Gastrocnemius medialis (tissue), 4 donors: ENCODE data around the gene SMAD6. TPM values are rescaled to one million over a fixed set of nuclear protein-coding genes. Genes with fewer than 3 reads are reported as not detected.

Experiments used
- ATAC-seq, 2 donors: fragments of 150-250 bp; one replicate each; pipeline ENCODE4 v1.9.1; 2016
- DNase-seq, 2 donors: peaks; one replicate each; pipeline ENCODE4 v3.0.0-alpha.2; 2019
- H3K27ac ChIP-seq, 4 donors: fragments of 200-600 bp; sonication (generic); 1 replicate in 1 of 4; 2 replicates in 3 of 4; pipeline ENCODE4 v1.5.1; 2016 to 2018; ENCODE audit warnings: mild to moderate bottlenecking in 2 of 4, moderate library complexity in 1 of 4
- H3K27me3 ChIP-seq, 3 donors: fragments of 200-600 bp; sonication (generic) in 2 of 3; 1 replicate in 1 of 3; 2 replicates in 2 of 3; pipeline versions ENCODE4 v1.5.1 to v1.6.0; 2016 to 2019; ENCODE audit warnings: mild to moderate bottlenecking in 1 of 3, moderate library complexity in 1 of 3
- H3K36me3 ChIP-seq, 2 donors: fragments of 200-600 bp; sonication (generic) in 1 of 2; one replicate each; pipeline ENCODE4 v1.5.1; 2017 to 2018
- H3K4me1 ChIP-seq, 2 donors: fragments of 200-600 bp; sonication (generic) in 1 of 2; one replicate each; pipeline ENCODE4 v1.5.1; 2016 to 2017; ENCODE audit warnings: mild to moderate bottlenecking in 2 of 2
- H3K4me3 ChIP-seq, 4 donors: fragments of 200-600 bp; sonication (generic) in 3 of 4; 1 replicate in 1 of 4; 2 replicates in 3 of 4; pipeline ENCODE4 v1.5.1; 2016 to 2019; ENCODE audit warnings: mild to moderate bottlenecking in 2 of 4
- H3K9me3 ChIP-seq, 3 donors: fragments of 200-600 bp; sonication (generic) in 2 of 3; 1 replicate in 1 of 3; 2 replicates in 2 of 3; pipeline ENCODE4 v1.5.1; 2016 to 2019
- POLR2A ChIP-seq, 2 donors: fragments of 450-650 bp; IDR thresholded peaks; one replicate each; pipeline ENCODE4 v1.6.1; 2017; ENCODE audit warnings: antibody characterized with exemption in 2 of 2, mild to moderate bottlenecking in 2 of 2, moderate library complexity in 2 of 2
- in situ Hi-C, 4 donors: fragments of 200-750 bp; cut with MboI; loops; one replicate each; pipeline versions ENCODE4 v1.15.0 to v1.8.0; 2017; ENCODE audit warnings: low sequenced_read_pairs in 4 of 4
- intact Hi-C: fragments of 100-400 bp; cut with DNase I; formaldehyde crosslinking; loops from one replicate; pipeline ENCODE4 v1.15.1; 2023; ENCODE audit warnings: low total_unique reads
- total RNA-seq, 4 donors: library from RNA; depleted of rRNA; stranded (reverse); fragments of >200 nt; gene quantifications; one replicate each; pipeline versions ENCODE4 v1.1.0 to v1.2.3, GENCODE V29; 2016
- TF ChIP-seq, protein P1 (sequence below), 5 experiments: fragments of 450-650 bp in 3 of 5; fragments of 200-600 bp in 2 of 5; sonication (generic) in 2 of 5; IDR thresholded peaks in 4 of 5; conservative IDR thresholded peaks in 1 of 5; 1 replicate in 4 of 5; 2 replicates in 1 of 5; pipeline ENCODE4 v1.5.1; 2016 to 2019; ENCODE audit warnings: antibody characterized with exemption in 5 of 5, mild to moderate bottlenecking in 3 of 5, moderate library complexity in 3 of 5

SMAD6 gene
- total RNA-seq, 4 donors from 2014 or later, result 2.2 to 3.7 (median 2.4) TPM

DNA sequence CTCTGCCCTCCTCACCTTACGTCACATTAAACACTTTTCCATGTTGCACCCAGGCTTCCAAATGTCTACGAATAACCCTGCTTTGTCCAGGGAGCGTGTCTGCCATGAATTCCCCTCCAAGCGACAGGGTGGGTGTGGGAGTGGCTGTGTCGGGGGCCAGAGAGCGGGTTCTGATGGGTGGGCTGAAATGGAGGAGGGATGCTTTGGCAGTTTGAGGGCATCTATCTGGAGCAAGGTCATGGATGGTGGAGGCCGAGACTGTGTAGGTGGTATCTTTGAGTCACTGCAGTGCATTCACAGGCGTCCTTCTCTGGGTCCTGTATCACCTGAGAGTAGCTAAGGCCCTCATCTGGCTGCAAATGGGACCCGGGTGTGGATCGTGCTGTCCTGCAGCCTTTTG, 36.6 kb downstream of the SMAD6 start:
- no peaks in the 10 kb centered on the region for H3K36me3 ChIP-seq
- DNase-seq (no peak), ATAC-seq (no peak)
- intact Hi-C loops (no loop called here), in situ Hi-C loops (no loop called here)
- TF ChIP-seq, protein P1, sequence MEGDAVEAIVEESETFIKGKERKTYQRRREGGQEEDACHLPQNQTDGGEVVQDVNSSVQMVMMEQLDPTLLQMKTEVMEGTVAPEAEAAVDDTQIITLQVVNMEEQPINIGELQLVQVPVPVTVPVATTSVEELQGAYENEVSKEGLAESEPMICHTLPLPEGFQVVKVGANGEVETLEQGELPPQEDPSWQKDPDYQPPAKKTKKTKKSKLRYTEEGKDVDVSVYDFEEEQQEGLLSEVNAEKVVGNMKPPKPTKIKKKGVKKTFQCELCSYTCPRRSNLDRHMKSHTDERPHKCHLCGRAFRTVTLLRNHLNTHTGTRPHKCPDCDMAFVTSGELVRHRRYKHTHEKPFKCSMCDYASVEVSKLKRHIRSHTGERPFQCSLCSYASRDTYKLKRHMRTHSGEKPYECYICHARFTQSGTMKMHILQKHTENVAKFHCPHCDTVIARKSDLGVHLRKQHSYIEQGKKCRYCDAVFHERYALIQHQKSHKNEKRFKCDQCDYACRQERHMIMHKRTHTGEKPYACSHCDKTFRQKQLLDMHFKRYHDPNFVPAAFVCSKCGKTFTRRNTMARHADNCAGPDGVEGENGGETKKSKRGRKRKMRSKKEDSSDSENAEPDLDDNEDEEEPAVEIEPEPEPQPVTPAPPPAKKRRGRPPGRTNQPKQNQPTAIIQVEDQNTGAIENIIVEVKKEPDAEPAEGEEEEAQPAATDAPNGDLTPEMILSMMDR (IDR thresholded peaks at IDR 0.05 in 4 of 5, conservative IDR thresholded peaks at IDR 0.05 in 1 of 5), result no peak
- no peak for TF ChIP-seq POLR2A (IDR thresholded peaks at IDR 0.05)
- H3K9me3 ChIP-seq, result no peaks in the 10 kb centered on the region
- H3K4me1 ChIP-seq, result peaks cover 6 to 7% of the 10 kb centered on the region in 2 donors
- no peaks in the 10 kb centered on the region for H3K27me3 ChIP-seq
- H3K4me3 ChIP-seq, result no peak overlapping the region
- H3K27ac ChIP-seq, result no peak overlapping the region

DNA sequence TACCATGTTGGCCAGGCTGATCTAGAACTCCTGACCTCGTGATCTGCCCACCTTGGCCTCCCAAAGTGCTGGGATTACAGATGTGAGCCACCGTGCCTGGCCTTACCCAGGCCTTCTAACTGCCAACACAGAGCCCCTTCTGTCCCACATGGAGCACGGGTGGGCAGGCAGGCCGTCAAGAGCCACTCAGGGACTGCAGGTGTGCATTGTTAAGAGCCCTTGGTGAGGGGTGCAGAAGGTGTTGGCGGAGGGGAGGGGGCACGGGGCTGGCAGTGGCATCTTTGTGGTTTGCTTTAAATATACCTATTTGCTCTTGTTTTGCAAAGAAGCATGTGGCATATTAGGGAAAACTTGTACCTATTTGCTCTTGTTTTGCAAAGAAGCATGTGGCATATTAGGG, 37.3 kb downstream of the SMAD6 start:
- H3K4me1 ChIP-seq, result peaks cover 6 to 7% of the 10 kb centered on the region in 2 donors
- in situ Hi-C loops, result no loop called here
- DNase-seq, result no peak

DNA sequence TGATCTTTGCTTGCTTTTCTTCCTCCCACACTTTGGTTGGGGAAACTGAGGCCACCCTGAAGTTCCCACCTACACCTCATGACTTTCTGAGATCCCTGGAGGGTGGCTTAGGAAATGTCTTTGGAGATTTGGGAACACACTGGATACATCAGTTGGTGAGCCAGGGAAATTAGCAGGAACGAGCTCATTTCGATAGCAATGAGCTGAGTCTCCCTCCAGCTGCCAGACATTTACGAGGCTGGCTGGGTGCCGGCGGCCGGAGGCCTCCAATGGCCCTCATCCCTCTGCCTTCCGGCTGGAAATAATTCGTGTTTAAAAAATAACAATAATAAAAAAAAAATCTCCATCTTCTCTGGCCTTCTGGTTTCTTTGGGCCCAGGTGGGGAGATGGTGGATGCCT, 38.8 kb downstream of the SMAD6 start:
- in situ Hi-C loops, result no loop called here
- intact Hi-C loops, result no loop called here
- H3K36me3 ChIP-seq, result no peaks in the 10 kb centered on the region
- H3K27me3 ChIP-seq, result no peaks in the 10 kb centered on the region
- ATAC-seq (no peak), DNase-seq (no peak)
- TF ChIP-seq, protein P1 (IDR thresholded peaks at IDR 0.05 in 4 of 5, conservative IDR thresholded peaks at IDR 0.05 in 1 of 5), result no peak
- no peak for TF ChIP-seq POLR2A (IDR thresholded peaks at IDR 0.05)
- no peak overlapping the region for H3K27ac ChIP-seq
- H3K9me3 ChIP-seq, result no peaks in the 10 kb centered on the region
- no peak overlapping the region for H3K4me3 ChIP-seq
- peaks cover 0 to 2% of the 10 kb centered on the region in 2 donors for H3K4me1 ChIP-seq

More for the DNA sequence above, 37.3 kb downstream of the SMAD6 start:
- Histone ChIP-seq H3K36me3 (no peaks in the 10 kb centered on the region), H3K27ac (no peak overlapping the region), H3K9me3 (no peaks in the 10 kb centered on the region), H3K27me3 (no peaks in the 10 kb centered on the region), H3K4me3 (no peak overlapping the region)
- no peak for ATAC-seq
- intact Hi-C loops, result no loop called here
- no peak for TF ChIP-seq POLR2A (IDR thresholded peaks at IDR 0.05)
- TF ChIP-seq, protein P1 (IDR thresholded peaks at IDR 0.05 in 4 of 5, conservative IDR thresholded peaks at IDR 0.05 in 1 of 5), result no peak

DNA sequence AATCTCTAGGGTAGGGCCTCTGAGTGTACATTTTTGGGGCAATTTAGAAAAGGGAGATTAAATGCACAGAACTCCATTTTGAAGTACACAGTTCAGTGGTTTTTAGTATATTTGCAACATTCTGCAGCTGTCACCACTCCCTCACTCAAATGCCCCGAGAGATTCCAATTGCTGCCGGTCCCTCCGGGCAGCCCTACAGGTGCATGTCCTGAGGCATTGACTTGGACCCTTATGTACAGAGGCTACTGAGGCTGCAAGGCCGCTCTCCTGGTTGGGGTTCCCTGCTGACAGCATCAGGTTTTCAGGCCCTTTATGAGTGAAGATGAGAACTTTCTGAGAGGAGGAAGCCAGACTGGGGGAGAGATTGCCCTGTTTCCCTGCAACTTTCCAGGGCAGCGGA, 39.6 kb downstream of the SMAD6 start:
- DNase-seq (no peak), ATAC-seq (no peak)
- Histone ChIP-seq H3K9me3 (no peaks in the 10 kb centered on the region), H3K36me3 (no peaks in the 10 kb centered on the region), H3K4me1 (no peaks in the 10 kb centered on the region), H3K4me3 (no peak overlapping the region), H3K27me3 (no peaks in the 10 kb centered on the region), H3K27ac (no peak overlapping the region)
- in situ Hi-C loops, result no loop called here
- TF ChIP-seq, protein P1 (IDR thresholded peaks at IDR 0.05 in 4 of 5, conservative IDR thresholded peaks at IDR 0.05 in 1 of 5), result no peak
- TF ChIP-seq POLR2A (IDR thresholded peaks at IDR 0.05), result no peak
- intact Hi-C loops, result no loop called here

DNA sequence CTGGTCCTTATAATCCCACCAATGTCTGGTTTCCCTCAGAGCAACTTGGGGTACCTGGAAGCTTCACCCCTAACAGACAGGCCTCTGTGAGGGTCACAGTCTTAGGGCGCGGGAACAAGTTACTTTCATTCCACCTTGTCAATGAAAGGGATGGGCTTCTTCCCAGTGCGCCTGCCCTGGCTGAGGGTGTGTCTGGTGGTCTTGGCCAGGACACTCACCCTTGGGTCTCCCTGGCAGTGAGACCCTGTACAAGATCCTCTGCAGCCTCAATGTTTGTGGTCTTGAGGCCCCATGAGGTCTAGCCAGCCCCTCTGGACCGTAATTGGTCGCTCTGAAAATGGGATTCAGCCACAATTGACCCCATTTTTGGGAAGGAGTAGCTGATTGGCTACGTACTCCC, 40.2 kb downstream of the SMAD6 start:
- intact Hi-C loops (no loop called here), in situ Hi-C loops (no loop called here)
- Histone ChIP-seq H3K9me3 (no peaks in the 10 kb centered on the region), H3K27ac (no peak overlapping the region), H3K27me3 (no peaks in the 10 kb centered on the region), H3K36me3 (no peaks in the 10 kb centered on the region), H3K4me3 (no peak overlapping the region), H3K4me1 (peaks cover 0 to 3% of the 10 kb centered on the region in 2 donors)
- DNase-seq, result no peak
- ATAC-seq, result no peak
- TF ChIP-seq, protein P1 (IDR thresholded peaks at IDR 0.05 in 4 of 5, conservative IDR thresholded peaks at IDR 0.05 in 1 of 5), result no peak
- no peak for TF ChIP-seq POLR2A (IDR thresholded peaks at IDR 0.05)
